ENCODE measurements around the gene SHISA4.

DNA sequence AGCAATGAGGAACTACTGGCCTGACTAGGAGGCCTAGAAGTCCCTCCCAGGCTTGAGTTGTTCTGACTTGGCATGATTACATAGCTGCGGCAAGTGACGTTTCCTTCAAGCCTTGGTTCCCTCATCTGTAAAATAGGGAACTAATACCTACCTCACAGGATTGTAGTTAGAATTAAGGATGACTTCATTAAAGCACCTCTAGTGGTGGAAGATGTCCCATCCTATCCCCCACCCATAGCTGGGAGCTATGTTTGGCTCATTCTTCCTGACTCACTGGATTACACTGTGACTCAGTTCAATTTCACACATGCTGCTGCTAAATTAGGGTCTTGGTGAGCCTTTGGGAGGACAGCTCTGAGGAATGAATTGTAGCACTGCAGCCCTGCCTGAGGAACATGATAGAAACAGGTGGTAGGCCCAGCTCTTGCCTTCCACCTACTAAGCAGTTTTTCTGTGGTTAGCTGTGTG lies 6.0 kb upstream of the SHISA4 start:
- TF ChIP-seq CTCF (IDR thresholded peaks at IDR 0.05) (no peak), POLR2A (IDR thresholded peaks at IDR 0.05) (no peak), POLR2AphosphoS5 (IDR thresholded peaks at IDR 0.05) (no peak)
